H9 (cell line): ENCODE results near the gene DCTPP1. TPM values are rescaled to one million over a fixed set of nuclear protein-coding genes. Genes with fewer than 3 reads are reported as not detected.

Experiments
- DNase-seq: peaks from one replicate; pipeline ENCODE4 v3.0.0-alpha.2; 2017
- H2AFZ ChIP-seq: one replicate; pipeline ENCODE4 v1.6.1; 2013; ENCODE audit warnings: mild to moderate bottlenecking, low read length, control low read depth, moderate library complexity
- H2AK5ac ChIP-seq: 2 replicates; pipeline ENCODE4 v1.6.1; 2013; ENCODE audit warnings: low read length, control low read depth, mixed read lengths; ENCODE audit not compliant: insufficient read length
- H2BK120ac ChIP-seq: one replicate; pipeline ENCODE4 v1.6.1; 2013; ENCODE audit warnings: low read depth, mild to moderate bottlenecking, low read length, control low read depth, inconsistent platforms; ENCODE audit not compliant: poor library complexity, severe bottlenecking
- H2BK12ac ChIP-seq: 2 replicates; pipeline ENCODE4 v1.6.1; 2013; ENCODE audit warnings: low read length, control low read depth, mixed read lengths, low read depth; ENCODE audit not compliant: insufficient read length
- H2BK15ac ChIP-seq: 2 replicates; pipeline ENCODE4 v1.6.1; 2013; ENCODE audit warnings: low read depth, low read length, control low read depth
- H2BK20ac ChIP-seq: one replicate; pipeline ENCODE4 v1.6.1; 2013; ENCODE audit warnings: low read depth, mild to moderate bottlenecking, low read length, control low read depth, inconsistent platforms; ENCODE audit not compliant: poor library complexity, severe bottlenecking
- H2BK5ac ChIP-seq: 2 replicates; pipeline ENCODE4 v1.6.1; 2013; ENCODE audit warnings: low read length, control low read depth, mixed read lengths; ENCODE audit not compliant: insufficient read length
- H3K14ac ChIP-seq: 2 replicates; pipeline ENCODE4 v1.6.1; 2013; ENCODE audit warnings: low read length, control low read depth; ENCODE audit not compliant: insufficient read depth
- H3K18ac ChIP-seq: 2 replicates; pipeline ENCODE4 v1.6.1; 2013; ENCODE audit warnings: low read depth, mild to moderate bottlenecking, mixed read lengths, low read length, control low read depth; ENCODE audit not compliant: insufficient read length
- H3K23ac ChIP-seq: 2 replicates; pipeline ENCODE4 v1.6.1; 2013; ENCODE audit warnings: low read length, control low read depth, mixed read lengths, low read depth; ENCODE audit not compliant: insufficient read length
- H3K23me2 ChIP-seq: 2 replicates; pipeline ENCODE4 v1.6.1; 2013; ENCODE audit warnings: low read depth, mild to moderate bottlenecking, mixed read lengths, low read length, control low read depth; ENCODE audit not compliant: insufficient read length, poor library complexity, severe bottlenecking
- H3K27ac ChIP-seq: 2 replicates; pipeline ENCODE4 v1.5.1; 2013; ENCODE audit warnings: low read length, control low read depth, mixed read lengths, low read depth; ENCODE audit not compliant: insufficient read length
- H3K27me3 ChIP-seq: 2 replicates; pipeline ENCODE4 v1.6.1; 2013; ENCODE audit warnings: low read length, control low read depth, inconsistent platforms; ENCODE audit not compliant: insufficient read depth
- H3K4ac ChIP-seq: 2 replicates; pipeline ENCODE4 v1.6.1; 2013; ENCODE audit warnings: low read depth, mild to moderate bottlenecking, control low read depth, inconsistent platforms, low read length, moderate library complexity
- H3K4me1 ChIP-seq: 2 replicates; pipeline ENCODE4 v1.6.1; 2013; ENCODE audit warnings: low read length, control low read depth, inconsistent platforms; ENCODE audit not compliant: insufficient read depth
- H3K4me2 ChIP-seq: 2 replicates; pipeline ENCODE4 v1.6.1; 2013; ENCODE audit warnings: low read length, control low read depth, mixed read lengths; ENCODE audit not compliant: insufficient read length, insufficient read depth
- H3K56ac ChIP-seq: 2 replicates; pipeline ENCODE4 v1.6.1; 2013; ENCODE audit warnings: low read depth, mild to moderate bottlenecking, mixed read lengths, low read length, control low read depth; ENCODE audit not compliant: insufficient read length
- H3K79me1 ChIP-seq: 2 replicates; pipeline ENCODE4 v1.6.1; 2013; ENCODE audit warnings: low read depth, mild to moderate bottlenecking, moderate library complexity, low read length, control low read depth, inconsistent platforms; ENCODE audit not compliant: insufficient read depth, poor library complexity, severe bottlenecking
- H3K79me2 ChIP-seq: 2 replicates; pipeline ENCODE4 v1.6.1; 2013; ENCODE audit warnings: low read length, control low read depth, inconsistent platforms; ENCODE audit not compliant: insufficient read depth
- H3K9ac ChIP-seq: 2 replicates; pipeline ENCODE4 v1.6.1; 2013; ENCODE audit warnings: low read length, control low read depth, mixed read lengths; ENCODE audit not compliant: insufficient read length; ENCODE audit errors: extremely low read depth
- H3K9me3 ChIP-seq: one replicate; pipeline ENCODE4 v1.6.1; 2013; ENCODE audit warnings: low read depth, low read length, inconsistent platforms; ENCODE audit not compliant: control insufficient read depth
- H3T11ph ChIP-seq: one replicate; pipeline ENCODE4 v1.6.1; 2013; ENCODE audit warnings: mild to moderate bottlenecking, low read length, control low read depth, inconsistent platforms
- H4K20me1 ChIP-seq: one replicate; pipeline ENCODE4 v1.6.1; 2013; ENCODE audit not compliant: control insufficient read depth, insufficient read length, insufficient read depth
- H4K5ac ChIP-seq: 2 replicates; pipeline ENCODE4 v1.6.1; 2013; ENCODE audit warnings: low read depth, mild to moderate bottlenecking, mixed read lengths, low read length, control low read depth; ENCODE audit not compliant: insufficient read length
- H4K8ac ChIP-seq: replicated peaks from 2 replicates; pipeline ENCODE4 v1.6.1; 2013; ENCODE audit warnings: low read length, control low read depth, mixed read lengths, low read depth; ENCODE audit not compliant: insufficient read length
- H4K91ac ChIP-seq: 2 replicates; pipeline ENCODE4 v1.6.1; 2013; ENCODE audit warnings: low read depth, mild to moderate bottlenecking, moderate library complexity, mixed read lengths, low read length, control low read depth; ENCODE audit not compliant: insufficient read length
- H3K27ac Mint-ChIP-seq, 3 experiments: 2 replicates in 2 of 3; 3 replicates in 1 of 3; pipeline ENCODE4 v1.8.0; 2020 to 2021; ENCODE audit warnings: mixed read lengths in 3 of 3, mild to moderate bottlenecking in 1 of 3, moderate library complexity in 1 of 3
- H3K27me3 Mint-ChIP-seq: 2 replicates; pipeline ENCODE4 v1.8.0; 2021; ENCODE audit warnings: low read depth, mild to moderate bottlenecking, moderate library complexity, mixed read lengths
- H3K36me3 Mint-ChIP-seq, 3 experiments: 2 replicates in 2 of 3; 3 replicates in 1 of 3; pipeline ENCODE4 v1.8.0; 2020 to 2021; ENCODE audit warnings: low read depth in 3 of 3, mixed read lengths in 3 of 3; ENCODE audit not compliant: insufficient read depth in 1 of 3
- H3K4me1 Mint-ChIP-seq, 2 experiments: 2 replicates each; pipeline ENCODE4 v1.8.0; 2020; ENCODE audit warnings: mixed read lengths in 2 of 2
- H3K4me3 Mint-ChIP-seq, 2 experiments: 2 replicates in 1 of 2; 3 replicates in 1 of 2; pipeline ENCODE4 v1.8.0; 2020 to 2021; ENCODE audit warnings: mild to moderate bottlenecking in 2 of 2, mixed read lengths in 2 of 2, moderate library complexity in 1 of 2
- H3K9me3 Mint-ChIP-seq, 2 experiments: 2 replicates in 1 of 2; 3 replicates in 1 of 2; pipeline ENCODE4 v1.8.0; 2020; ENCODE audit warnings: mild to moderate bottlenecking in 2 of 2, mixed read lengths in 2 of 2, moderate library complexity in 1 of 2
- WGBS: extraction: QIAGEN DNeasy Blood & Tissue Kit; methylation state at CpG from one replicate; pipeline ENCODE4 v1.1.7; 2013; ENCODE audit warnings: missing lambda C conversion rate, low lambda C conversion rate, mixed read lengths; ENCODE audit not compliant: insufficient read length; ENCODE audit errors: extremely low coverage; 5-methylcytosine and 5-hydroxymethylcytosine counted together
- total RNA-seq: library from RNA; stranded (reverse); gene quantifications from 2 replicates; pipeline ENCODE4 v1.2.1, GENCODE V29; 2021
- TF ChIP-seq, protein P1 (sequence below): fragments of 200-600 bp; sonication (generic); conservative IDR thresholded peaks from 3 replicates; pipeline ENCODE4 v1.8.0; 2021; ENCODE audit warnings: antibody characterized with exemption, mild to moderate bottlenecking

The DCTPP1 gene
- total RNA-seq, 1 experiment from 2014 or later = 78.3 TPM

DNA sequence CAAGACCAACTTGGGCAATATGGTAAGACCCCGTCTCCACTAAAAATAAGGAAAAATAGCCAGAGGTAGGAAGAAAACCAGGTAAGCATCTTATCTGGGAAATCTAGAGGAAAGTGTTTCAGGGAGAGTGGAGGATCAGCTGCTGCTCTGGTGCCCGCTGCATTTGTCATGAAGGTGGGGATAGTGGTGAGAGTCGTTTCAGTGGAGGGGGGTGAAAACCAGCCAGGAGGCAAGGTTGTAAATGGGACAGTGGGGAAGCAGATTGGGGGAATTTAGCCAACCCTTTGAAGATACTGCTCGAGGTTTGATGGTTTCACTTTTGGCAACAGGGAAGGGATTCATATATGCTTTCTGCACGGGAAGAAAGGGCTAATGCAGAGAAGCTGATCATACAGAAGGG lies 8.8 kb downstream of the DCTPP1 start:
- Histone ChIP-seq H2BK20ac (no peak overlapping the region), H3K18ac (no peak overlapping the region), H3K79me1 (peaks cover 3% of the 10 kb centered on the region), H3K27me3 (no peaks in the 10 kb centered on the region), H2BK120ac (no peak overlapping the region), H3K23ac (no peak overlapping the region), H3K4me2 (no peak overlapping the region), H3K27ac (no peak overlapping the region), H3K9me3 (no peaks in the 10 kb centered on the region), H3T11ph (no peak overlapping the region), H2AFZ (no peak overlapping the region), H4K20me1 (no peaks in the 10 kb centered on the region), H2BK15ac (no peak overlapping the region), H3K56ac (no peak overlapping the region), H3K14ac (no peak overlapping the region), H2AK5ac (no peak overlapping the region), H3K23me2 (peaks cover 8% of the 10 kb centered on the region), H3K4me1 (no peaks in the 10 kb centered on the region), H2BK5ac (no peak overlapping the region), H4K5ac (no peak overlapping the region), H4K91ac (no peak overlapping the region), H3K79me2 (peaks cover 2% of the 10 kb centered on the region; the same call in 1 of the 2 replicates), H4K8ac (no peak overlapping the region), H3K9ac (no peak overlapping the region), H3K4ac (no peak overlapping the region), H2BK12ac (no peak overlapping the region)
- H3K27me3 Mint-ChIP-seq = no peaks in the 10 kb centered on the region; the same call in none of the 2 replicates
- no peak for DNase-seq
- no peak overlapping the region; a peak in 1 of 7 replicates for H3K27ac Mint-ChIP-seq
- TF ChIP-seq, protein P1, sequence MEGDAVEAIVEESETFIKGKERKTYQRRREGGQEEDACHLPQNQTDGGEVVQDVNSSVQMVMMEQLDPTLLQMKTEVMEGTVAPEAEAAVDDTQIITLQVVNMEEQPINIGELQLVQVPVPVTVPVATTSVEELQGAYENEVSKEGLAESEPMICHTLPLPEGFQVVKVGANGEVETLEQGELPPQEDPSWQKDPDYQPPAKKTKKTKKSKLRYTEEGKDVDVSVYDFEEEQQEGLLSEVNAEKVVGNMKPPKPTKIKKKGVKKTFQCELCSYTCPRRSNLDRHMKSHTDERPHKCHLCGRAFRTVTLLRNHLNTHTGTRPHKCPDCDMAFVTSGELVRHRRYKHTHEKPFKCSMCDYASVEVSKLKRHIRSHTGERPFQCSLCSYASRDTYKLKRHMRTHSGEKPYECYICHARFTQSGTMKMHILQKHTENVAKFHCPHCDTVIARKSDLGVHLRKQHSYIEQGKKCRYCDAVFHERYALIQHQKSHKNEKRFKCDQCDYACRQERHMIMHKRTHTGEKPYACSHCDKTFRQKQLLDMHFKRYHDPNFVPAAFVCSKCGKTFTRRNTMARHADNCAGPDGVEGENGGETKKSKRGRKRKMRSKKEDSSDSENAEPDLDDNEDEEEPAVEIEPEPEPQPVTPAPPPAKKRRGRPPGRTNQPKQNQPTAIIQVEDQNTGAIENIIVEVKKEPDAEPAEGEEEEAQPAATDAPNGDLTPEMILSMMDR = no peak
- H3K9me3 Mint-ChIP-seq = no peaks in the 10 kb centered on the region; a peak in 1 of 5 replicates
- H3K4me3 Mint-ChIP-seq = no peak overlapping the region
- H3K36me3 Mint-ChIP-seq = peaks cover 30 to 55% (median 54%) of the 10 kb centered on the region in 3 experiments
- no CpG with 5 or more reads among the region's 5 CpGs for WGBS
- peaks cover 11 to 15% of the 10 kb centered on the region in 2 experiments for H3K4me1 Mint-ChIP-seq
